CD8-positive, alpha-beta memory T cell (primary cell): ENCODE measurements around the gene ZNF597. TPM values are rescaled to one million over a fixed set of nuclear protein-coding genes. Genes with fewer than 3 reads are reported as not detected.

Experiments
- CTCF ChIA-PET: fragments of 350-600 bp; sonication (Branson Sonifier 250); formaldehyde crosslinking; loops from one replicate; lab custom pipeline; 2021; ENCODE audit warnings: antibody characterized with exemption; lab: Charles Lee
- POLR2A ChIA-PET: fragments of 350-600 bp; sonication (Branson Sonifier 250); formaldehyde crosslinking; loops from one replicate; lab custom pipeline; 2021; ENCODE audit warnings: antibody characterized with exemption; lab: Charles Lee
- DNase-seq, 5 donors: peaks; one replicate each; pipeline versions ENCODE4 v3.0.0 to v3.0.0-alpha.2; 2020 to 2022; ENCODE audit warnings: mixed read lengths in 1 of 5
- H3K27ac ChIP-seq: one replicate; pipeline ENCODE4 v1.7.0; 2013; ENCODE audit warnings: low read depth, mild to moderate bottlenecking, low read length, moderate library complexity
- H3K27me3 ChIP-seq: 2 replicates; pipeline ENCODE4 v1.7.0; 2013; ENCODE audit warnings: low read length, mild to moderate bottlenecking; ENCODE audit not compliant: insufficient read depth, poor library complexity, severe bottlenecking
- H3K36me3 ChIP-seq: 2 replicates; pipeline ENCODE4 v1.7.0; 2013; ENCODE audit warnings: mild to moderate bottlenecking, low read length, moderate library complexity; ENCODE audit not compliant: insufficient read depth
- H3K4me1 ChIP-seq: 2 replicates; pipeline ENCODE4 v1.7.0; 2013; ENCODE audit warnings: mild to moderate bottlenecking, low read length, moderate library complexity; ENCODE audit not compliant: insufficient read depth
- H3K4me3 ChIP-seq: 2 replicates; pipeline ENCODE4 v1.7.0; 2013; ENCODE audit warnings: mild to moderate bottlenecking, low read length
- H3K9me3 ChIP-seq: 2 replicates; pipeline ENCODE4 v1.7.0; 2013; ENCODE audit warnings: mild to moderate bottlenecking, low read length
- H3K27ac Mint-ChIP-seq, 8 donors: one replicate each; pipeline ENCODE4 v1.8.0; 2020 to 2021; ENCODE audit warnings: mixed read lengths in 8 of 8, mild to moderate bottlenecking in 6 of 8, inconsistent platforms in 3 of 8, moderate library complexity in 3 of 8
- H3K27me3 Mint-ChIP-seq, 2 donors: one replicate each; pipeline ENCODE4 v1.8.0; 2020 to 2021; ENCODE audit warnings: mixed read lengths in 2 of 2, mild to moderate bottlenecking in 1 of 2, moderate library complexity in 1 of 2
- H3K36me3 Mint-ChIP-seq, 3 donors: one replicate each; pipeline ENCODE4 v1.8.0; 2020 to 2021; ENCODE audit warnings: mixed read lengths in 3 of 3, inconsistent platforms in 1 of 3, mild to moderate bottlenecking in 1 of 3
- H3K4me1 Mint-ChIP-seq, 3 donors: one replicate each; pipeline ENCODE4 v1.8.0; 2020 to 2021; ENCODE audit warnings: mixed read lengths in 3 of 3, inconsistent platforms in 1 of 3, mild to moderate bottlenecking in 1 of 3
- H3K4me3 Mint-ChIP-seq, 7 donors: one replicate each; pipeline ENCODE4 v1.8.0; 2020 to 2021; ENCODE audit warnings: mixed read lengths in 7 of 7, mild to moderate bottlenecking in 6 of 7, moderate library complexity in 4 of 7, inconsistent platforms in 2 of 7
- H3K9me3 Mint-ChIP-seq, 5 donors: one replicate each; pipeline ENCODE4 v1.8.0; 2020 to 2022; ENCODE audit warnings: mixed read lengths in 5 of 5, mild to moderate bottlenecking in 3 of 5, moderate library complexity in 2 of 5, inconsistent platforms in 1 of 5
- polyA plus RNA-seq: library from polyadenylated mRNA; unstranded; fragments of 300-500 nt; fragmentation: Illumina TruSeq; gene quantifications from one replicate; pipeline ENCODE4 v1.2.3, GENCODE V29; 2021
- total RNA-seq, 2 experiments: library from RNA; stranded (reverse); gene quantifications; one replicate each; pipeline ENCODE4 v1.2.3, GENCODE V29; 2021

The ZNF597 gene
- total and polyA plus RNA-seq, 3 experiments from 2014 or later: 1.3 to 2.4 (median 2.4) TPM

- CTCF ChIA-PET: no interaction called here
- POLR2A ChIA-PET: interaction anchor here (0.5 to 0.6 kb wide), 2 partner anchors 11 to 445 kb away, joined by 3 read pairs; no protein-coding TSS in a partner anchor
- H3K4me3 ChIP-seq: no peak overlapping the region
- no peak overlapping the region for H3K4me3 Mint-ChIP-seq
- peaks cover 0 to 2% of the 10 kb centered on the region in 2 donors for H3K27me3 Mint-ChIP-seq
- H3K4me1 ChIP-seq: no peaks in the 10 kb centered on the region
- peaks cover 19% of the 10 kb centered on the region for H3K9me3 ChIP-seq
- H3K27me3 ChIP-seq: no peaks in the 10 kb centered on the region
- H3K27ac Mint-ChIP-seq: no peak overlapping the region
- peaks cover 24 to 66% (median 56%) of the 10 kb centered on the region in 5 donors for H3K9me3 Mint-ChIP-seq
- no peak for DNase-seq
- H3K27ac ChIP-seq: no peak overlapping the region
- H3K36me3 Mint-ChIP-seq: peaks cover 61 to 84% (median 81%) of the 10 kb centered on the region in 3 donors
- H3K4me1 Mint-ChIP-seq: peaks cover 12 to 28% (median 15%) of the 10 kb centered on the region in 3 donors
- peaks cover 48% of the 10 kb centered on the region for H3K36me3 ChIP-seq
Measured at GRCh38 chr16:3389663-3390338, 53.5 kb downstream of the ZNF597 start.

- H3K36me3 Mint-ChIP-seq: peaks cover 63 to 85% (median 83%) of the 10 kb centered on the region in 3 donors
- peaks cover 34% of the 10 kb centered on the region for H3K9me3 ChIP-seq
- peaks cover 59% of the 10 kb centered on the region for H3K36me3 ChIP-seq
Measured at GRCh38 chr16:3388325-3388724, 55.0 kb downstream of the ZNF597 start.

GRCh38 chr16:3383045-3383448 is 60.3 kb downstream of the ZNF597 start:
- Mint-ChIP-seq H3K27ac (no peak overlapping the region), H3K4me1 (peaks cover 0 to 2% (median 0%) of the 10 kb centered on the region in 3 donors), H3K9me3 (peaks cover 60 to 93% (median 90%) of the 10 kb centered on the region in 5 donors), H3K36me3 (peaks cover 46 to 87% (median 82%) of the 10 kb centered on the region in 3 donors), H3K27me3 (no peaks in the 10 kb centered on the region), H3K4me3 (no peak overlapping the region)
- H3K4me1 ChIP-seq: no peaks in the 10 kb centered on the region
- H3K9me3 ChIP-seq: peaks cover 45% of the 10 kb centered on the region
- peaks cover 40% of the 10 kb centered on the region for H3K36me3 ChIP-seq
- DNase-seq: no peak
- CTCF ChIA-PET: interaction anchor here (0.7 kb wide), 1 partner anchor 100 kb away, joined by 3 read pairs; the partner anchor contains the start of gene ZNF263
- no peak overlapping the region for H3K27ac ChIP-seq
- H3K4me3 ChIP-seq: peak overlapping the region; percentile 51
- H3K27me3 ChIP-seq: no peaks in the 10 kb centered on the region
- POLR2A ChIA-PET: interaction anchor here (1.7 kb wide), 1 partner anchor 18 kb away, joined by 6 read pairs; the partner anchor contains the start of genes ZNF174 and ZSCAN32

More at GRCh38 chr16:3388325-3388724, 55.0 kb downstream of the ZNF597 start:
- peaks cover 34 to 72% (median 64%) of the 10 kb centered on the region in 5 donors for H3K9me3 Mint-ChIP-seq
- DNase-seq: no peak
- POLR2A ChIA-PET: no interaction called here
- no peaks in the 10 kb centered on the region for H3K4me1 ChIP-seq
- H3K27me3 Mint-ChIP-seq: peaks cover 0 to 2% of the 10 kb centered on the region in 2 donors
- no peak overlapping the region for H3K4me3 Mint-ChIP-seq
- CTCF ChIA-PET: no interaction called here
- peaks cover 4 to 19% (median 6%) of the 10 kb centered on the region in 3 donors for H3K4me1 Mint-ChIP-seq
- no peak overlapping the region for H3K4me3 ChIP-seq
- no peaks in the 10 kb centered on the region for H3K27me3 ChIP-seq
- no peak overlapping the region for H3K27ac Mint-ChIP-seq
- no peak overlapping the region for H3K27ac ChIP-seq

Other genes with a start within 250 kb of the ZNF597 start
- gene ZNF200, start 208.3 kb downstream of the ZNF597 start, total RNA-seq: 10 to 100 TPM; 13.0 to 14.6 TPM
- gene ZNF200, start 208.3 kb downstream of the ZNF597 start, polyA plus RNA-seq: 11.2 TPM
- gene MEFV, start 186.9 kb downstream of the ZNF597 start, total RNA-seq: under 1 TPM in 1 of 2 experiments, not detected in 1; 0.18 TPM
- gene MEFV, start 186.9 kb downstream of the ZNF597 start, polyA plus RNA-seq: not detected
- 10 to 100 TPM; 29.2 to 35.1 TPM for gene ZNF263, start 160.0 kb downstream of the ZNF597 start, total RNA-seq
- 47.7 TPM for gene ZNF263, start 160.0 kb downstream of the ZNF597 start, polyA plus RNA-seq
- 1 to 10 TPM; 5.1 to 5.2 TPM for gene TIGD7, start 138.1 kb downstream of the ZNF597 start, total RNA-seq
- 4.9 TPM for gene TIGD7, start 138.1 kb downstream of the ZNF597 start, polyA plus RNA-seq
- gene ZNF75A, start 138.0 kb downstream of the ZNF597 start, total RNA-seq: 10 to 100 TPM; 37.9 to 42.0 TPM
- gene ZNF75A, start 138.0 kb downstream of the ZNF597 start, polyA plus RNA-seq: 22.7 TPM
- gene OR2C1, start 87.6 kb downstream of the ZNF597 start, total RNA-seq: not detected
- gene OR2C1, start 87.6 kb downstream of the ZNF597 start, polyA plus RNA-seq: 0.15 TPM
- 10 to 100 TPM; 13.5 to 15.6 TPM for gene ZSCAN32, start 42.5 kb downstream of the ZNF597 start, total RNA-seq
- gene ZSCAN32, start 42.5 kb downstream of the ZNF597 start, polyA plus RNA-seq: 17.3 TPM
- 10 to 100 TPM; 11.4 to 12.3 TPM for gene ZNF174, start 42.3 kb downstream of the ZNF597 start, total RNA-seq
- 18.8 TPM for gene ZNF174, start 42.3 kb downstream of the ZNF597 start, polyA plus RNA-seq
- 10 to 100 TPM; 33.1 to 33.9 TPM for gene NAA60, start 176 bp upstream of the ZNF597 start, total RNA-seq
- gene NAA60, start 176 bp upstream of the ZNF597 start, polyA plus RNA-seq: 65.5 TPM
- gene C16orf90, start 52.0 kb upstream of the ZNF597 start, total RNA-seq: not detected
- gene C16orf90, start 52.0 kb upstream of the ZNF597 start, polyA plus RNA-seq: not detected
- gene CLUAP1, start 57.5 kb upstream of the ZNF597 start, total RNA-seq: 10 to 100 TPM; 15.1 to 17.8 TPM
- gene CLUAP1, start 57.5 kb upstream of the ZNF597 start, polyA plus RNA-seq: 23.3 TPM
- gene NLRC3, start 133.9 kb upstream of the ZNF597 start, total RNA-seq: 10 to 100 TPM; 20.5 to 21.3 TPM
- gene NLRC3, start 133.9 kb upstream of the ZNF597 start, polyA plus RNA-seq: 49.8 TPM
- gene SLX4, start 168.1 kb upstream of the ZNF597 start, total RNA-seq: 10 to 100 TPM; 11.6 to 11.7 TPM
- gene SLX4, start 168.1 kb upstream of the ZNF597 start, polyA plus RNA-seq: 0.63 TPM
- 10 to 100 TPM; 13.5 to 15.0 TPM for gene DNASE1, start 211.2 kb upstream of the ZNF597 start, total RNA-seq
- 5.8 TPM for gene DNASE1, start 211.2 kb upstream of the ZNF597 start, polyA plus RNA-seq